GM21576 (cell line): ENCODE measurements around the gene HDC.

ENCODE experiments used
- ATAC-seq: cut with Tn5 transposase; IDR thresholded peaks from one replicate; pipeline ENCODE4 v1.9.1; 2021; ENCODE audit warnings: mild to moderate bottlenecking, moderate library complexity; ENCODE audit not compliant: unreplicated experiment

HDC gene

GRCh38 chr15:50256188-50257041 lies 9.1 kb downstream of the HDC start:
- no peak for ATAC-seq

GRCh38 chr15:50252556-50252955 lies 13.0 kb downstream of the HDC start:
- no peak for ATAC-seq

- ATAC-seq, result no peak
Observed at GRCh38 chr15:50251638-50252182, 13.8 kb downstream of the HDC start.

- ATAC-seq, result no peak
Observed at GRCh38 chr15:50250760-50251394, 14.6 kb downstream of the HDC start.

- no peak for ATAC-seq
Observed at GRCh38 chr15:50249704-50250103, 15.8 kb downstream of the HDC start.

GRCh38 chr15:50248994-50249582 lies 16.4 kb downstream of the HDC start:
- ATAC-seq, result no peak

GRCh38 chr15:50247819-50248655 lies 17.5 kb downstream of the HDC start:
- ATAC-seq, result peak; percentile 99

GRCh38 chr15:50246631-50247030 lies 18.9 kb downstream of the HDC start:
- ATAC-seq, result no peak

- no peak for ATAC-seq
Observed at GRCh38 chr15:50244959-50245624, 20.4 kb downstream of the HDC start.

- no peak for ATAC-seq
Observed at GRCh38 chr15:50244153-50244552, 21.4 kb downstream of the HDC start.

GRCh38 chr15:50241684-50242450 lies 23.7 kb downstream of the HDC start:
- no peak for ATAC-seq

GRCh38 chr15:50238255-50238654 lies 27.3 kb downstream of the HDC start:
- ATAC-seq, result no peak

- no peak for ATAC-seq
Observed at GRCh38 chr15:50236433-50236832, 29.1 kb downstream of the HDC start.

GRCh38 chr15:50235794-50236193 lies 29.7 kb downstream of the HDC start:
- no peak for ATAC-seq

- no peak for ATAC-seq
Observed at GRCh38 chr15:50234764-50235163, 30.8 kb downstream of the HDC start.

GRCh38 chr15:50233192-50233736 lies 32.3 kb downstream of the HDC start:
- ATAC-seq, result no peak

- ATAC-seq, result no peak
Observed at GRCh38 chr15:50232791-50233190, 32.7 kb downstream of the HDC start.

GRCh38 chr15:50231761-50232160 lies 33.8 kb downstream of the HDC start:
- ATAC-seq, result no peak

- ATAC-seq, result no peak
Observed at GRCh38 chr15:50229336-50229735, 36.2 kb downstream of the HDC start.
